ENCODE measurements around the gene GPR12. TPM values are rescaled to one million over a fixed set of nuclear protein-coding genes. Genes with fewer than 3 reads are reported as not detected.

The GPR12 gene
- total and polyA plus RNA-seq, 2 of the 4 experiments (the other 2 are of a cell fraction): not detected

- ATAC-seq (ENCODE audit: low read depth) (no peak), DNase-seq (no peak)
- H3K18ac ChIP-seq (ENCODE audit: low read depth, low read length): no peak overlapping the region
- H3K23ac ChIP-seq (ENCODE audit: low read depth, low read length): no peak overlapping the region
- H3K9ac ChIP-seq (ENCODE audit: low read depth, low read length): no peak overlapping the region
- no peak overlapping the region for H2AK5ac ChIP-seq (ENCODE audit: low read depth, low read length)
- in situ Hi-C loops (cut with MboI; ENCODE audit: low sequenced_read_pairs): loop anchor here (10.0 kb wide), 1 partner anchor 204 kb away; no protein-coding TSS in a partner anchor
- TF ChIP-seq CHD1 (IDR thresholded peaks at IDR 0.05; ENCODE audit: low read depth, low read length) (no peak), USF2 (IDR thresholded peaks at IDR 0.05; ENCODE audit: low read depth, low read length) (no peak), BHLHE40 (IDR thresholded peaks at IDR 0.05; ENCODE audit: low read depth, low read length) (no peak), SMC3 (IDR thresholded peaks at IDR 0.05; ENCODE audit: low read depth, low read length) (no peak), MAFK (IDR thresholded peaks at IDR 0.05; ENCODE audit: low read depth, low read length) (no peak), FOS (IDR thresholded peaks at IDR 0.05; ENCODE audit: low read depth, low read length) (no peak), CEBPB (IDR thresholded peaks at IDR 0.05; ENCODE audit: low read depth, low read length) (no peak), MXI1 (IDR thresholded peaks at IDR 0.05; ENCODE audit: borderline replicate concordance, low read depth, low read length) (no peak), MAZ (IDR thresholded peaks at IDR 0.05; ENCODE audit: borderline replicate concordance, low read depth, low read length) (no peak), RFX5 (IDR thresholded peaks at IDR 0.05; ENCODE audit: low read depth, low read length) (no peak), POLR2A (IDR thresholded peaks at IDR 0.05; ENCODE audit: low read depth, low read length) (no peak), RCOR1 (IDR thresholded peaks at IDR 0.05; ENCODE audit: insufficient replicate concordance, low read length) (no peak), NFE2L2 (IDR thresholded peaks at IDR 0.05; ENCODE audit: low read depth, low read length) (no peak), CTCF (conservative IDR thresholded peaks at IDR 0.05; ENCODE audit: low read depth, low read length) (no peak), RAD21 (IDR thresholded peaks at IDR 0.05; ENCODE audit: low read length) (no peak)
- TF ChIP-seq, protein P1, sequence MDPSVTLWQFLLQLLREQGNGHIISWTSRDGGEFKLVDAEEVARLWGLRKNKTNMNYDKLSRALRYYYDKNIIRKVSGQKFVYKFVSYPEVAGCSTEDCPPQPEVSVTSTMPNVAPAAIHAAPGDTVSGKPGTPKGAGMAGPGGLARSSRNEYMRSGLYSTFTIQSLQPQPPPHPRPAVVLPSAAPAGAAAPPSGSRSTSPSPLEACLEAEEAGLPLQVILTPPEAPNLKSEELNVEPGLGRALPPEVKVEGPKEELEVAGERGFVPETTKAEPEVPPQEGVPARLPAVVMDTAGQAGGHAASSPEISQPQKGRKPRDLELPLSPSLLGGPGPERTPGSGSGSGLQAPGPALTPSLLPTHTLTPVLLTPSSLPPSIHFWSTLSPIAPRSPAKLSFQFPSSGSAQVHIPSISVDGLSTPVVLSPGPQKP (IDR thresholded peaks at IDR 0.05; ENCODE audit: borderline replicate concordance, low read depth, low read length): no peak
- no peak overlapping the region for H3K14ac ChIP-seq (replicated peaks; ENCODE audit: low read depth, low read length)
- no peak overlapping the region for H3K4me2 ChIP-seq (ENCODE audit: low read depth, low read length)
- H3K27me3 ChIP-seq (ENCODE audit: control insufficient read depth, insufficient read depth, low read length): peaks cover 12% of the 10 kb centered on the region
- no peaks in the 10 kb centered on the region for H3K79me1 ChIP-seq (ENCODE audit: low read depth in 1 of 2, low read length in 2 of 2)
- no peak overlapping the region for H2AFZ ChIP-seq (replicated peaks; ENCODE audit: low read length, poor library complexity)
- H2BK15ac ChIP-seq (ENCODE audit: low read depth, low read length): no peak overlapping the region
- no CpG with 5 or more reads among the region's 4 CpGs for WGBS, 2 experiments (ENCODE audit: extremely low coverage in 2 of 2, insufficient read length in 1 of 2)
- H3K9me1 ChIP-seq (ENCODE audit: insufficient read depth, low read length): no peaks in the 10 kb centered on the region
- H2BK5ac ChIP-seq (ENCODE audit: low read depth, low read length, poor library complexity, severe bottlenecking): no peak overlapping the region
- H3K27ac ChIP-seq (ENCODE audit: insufficient read depth, low read length): no peak overlapping the region
- H3K4ac ChIP-seq (ENCODE audit: low read depth, low read length): no peak overlapping the region
- no peak overlapping the region for H4K91ac ChIP-seq (ENCODE audit: insufficient read depth, low read depth, low read length)
- H3K9me3 ChIP-seq (ENCODE audit: control insufficient read depth, insufficient read depth, low read length): no peaks in the 10 kb centered on the region
- no peak overlapping the region for H4K8ac ChIP-seq (ENCODE audit: low read depth in 2 of 2, low read length in 2 of 2)
- POLR2A ChIA-PET (ENCODE audit: unreplicated experiment): no interaction called here
- H4K5ac ChIP-seq (ENCODE audit: low read depth, low read length): no peak overlapping the region
- BruUV-seq (replicated peaks): no TSS peak
- no peaks in the 10 kb centered on the region for H3K36me3 ChIP-seq (ENCODE audit: control insufficient read depth, insufficient read depth, low read length)
- no peak overlapping the region for H2AK9ac ChIP-seq (replicated peaks; ENCODE audit: low read depth, low read length, poor library complexity)
- H3K4me3 ChIP-seq (ENCODE audit: insufficient read depth, low read depth, low read length): no peak overlapping the region
- H2BK120ac ChIP-seq (ENCODE audit: low read depth, low read length): no peak overlapping the region
- CTCF ChIA-PET: interaction anchor here (0.7 to 1.2 kb wide), 2 partner anchors 9 to 13 kb away, joined by 4 read pairs; no protein-coding TSS in a partner anchor
- H3K56ac ChIP-seq (ENCODE audit: extremely low read depth, insufficient read depth, low read length): no peak overlapping the region
- dilution Hi-C loops (cut with HindIII; ENCODE audit: low sequenced_read_pairs, unreplicated experiment): no loop called here
- H4K20me1 ChIP-seq (ENCODE audit: insufficient read depth, low read length): no peaks in the 10 kb centered on the region
- H3K4me1 ChIP-seq (ENCODE audit: control insufficient read depth, insufficient read depth, low read length): no peaks in the 10 kb centered on the region
- intact Hi-C loops (cut with micrococcal nuclease): no loop called here
- H2BK20ac ChIP-seq (ENCODE audit: low read depth, low read length): no peak overlapping the region
Observed at GRCh38 chr13:26711211-26711610, 49.4 kb downstream of the GPR12 start.

Measured in IMR-90 (cell line).